HG03378 (cell line): ENCODE data around the gene IGBP1.
"Not testable (repeated sequence)": the region's sequence is repeated elsewhere in the genome, so short reads cannot be mapped to it uniquely, and the experiment has no call there.

ENCODE experiments used
- ATAC-seq: cut with Tn5 transposase; IDR thresholded peaks from one replicate; pipeline ENCODE4 v1.9.1; 2021; ENCODE audit warnings: mild to moderate bottlenecking, moderate library complexity; ENCODE audit not compliant: unreplicated experiment

IGBP1 gene

GRCh38 chrX:70166601-70167590 lies 33.6 kb downstream of the IGBP1 start:
- ATAC-seq, result no peak

- no peak for ATAC-seq
Observed at GRCh38 chrX:70168238-70169188, 35.3 kb downstream of the IGBP1 start.

GRCh38 chrX:70169281-70169680 lies 36.0 kb downstream of the IGBP1 start:
- ATAC-seq, result no peak

- no peak for ATAC-seq
Observed at GRCh38 chrX:70171624-70172023, 38.4 kb downstream of the IGBP1 start.

GRCh38 chrX:70172221-70172620 lies 39.0 kb downstream of the IGBP1 start:
- no peak for ATAC-seq

- ATAC-seq, result no peak
Observed at GRCh38 chrX:70172964-70173363, 39.7 kb downstream of the IGBP1 start.

GRCh38 chrX:70174754-70175153 lies 41.5 kb downstream of the IGBP1 start:
- ATAC-seq, result no peak

GRCh38 chrX:70175338-70175737 lies 42.1 kb downstream of the IGBP1 start:
- ATAC-seq, result no peak

GRCh38 chrX:70176938-70177533 lies 43.8 kb downstream of the IGBP1 start, which contains the start of gene DGAT2L6:
DGAT2L6 (plus strand) TSS chrX:70177483; CDS start chrX:70177583, 100 bp downstream.
- ATAC-seq, result peak; percentile 81

- no peak for ATAC-seq
Observed at GRCh38 chrX:70183091-70183490, 49.8 kb downstream of the IGBP1 start.

GRCh38 chrX:70190225-70190624 lies 57.0 kb downstream of the IGBP1 start:
- no peak for ATAC-seq

- ATAC-seq, result peak; percentile 76
Observed at GRCh38 chrX:70196961-70197720, 63.9 kb downstream of the IGBP1 start.

GRCh38 chrX:70201732-70202131 lies 68.5 kb downstream of the IGBP1 start:
- no peak for ATAC-seq

GRCh38 chrX:70208479-70208878 lies 75.2 kb downstream of the IGBP1 start:
- ATAC-seq, result no peak

- ATAC-seq, result not testable (repeated sequence)
Observed at GRCh38 chrX:70209570-70209969, 76.3 kb downstream of the IGBP1 start.
